ENCODE results near the gene LMOD1.

LMOD1 gene

DNA sequence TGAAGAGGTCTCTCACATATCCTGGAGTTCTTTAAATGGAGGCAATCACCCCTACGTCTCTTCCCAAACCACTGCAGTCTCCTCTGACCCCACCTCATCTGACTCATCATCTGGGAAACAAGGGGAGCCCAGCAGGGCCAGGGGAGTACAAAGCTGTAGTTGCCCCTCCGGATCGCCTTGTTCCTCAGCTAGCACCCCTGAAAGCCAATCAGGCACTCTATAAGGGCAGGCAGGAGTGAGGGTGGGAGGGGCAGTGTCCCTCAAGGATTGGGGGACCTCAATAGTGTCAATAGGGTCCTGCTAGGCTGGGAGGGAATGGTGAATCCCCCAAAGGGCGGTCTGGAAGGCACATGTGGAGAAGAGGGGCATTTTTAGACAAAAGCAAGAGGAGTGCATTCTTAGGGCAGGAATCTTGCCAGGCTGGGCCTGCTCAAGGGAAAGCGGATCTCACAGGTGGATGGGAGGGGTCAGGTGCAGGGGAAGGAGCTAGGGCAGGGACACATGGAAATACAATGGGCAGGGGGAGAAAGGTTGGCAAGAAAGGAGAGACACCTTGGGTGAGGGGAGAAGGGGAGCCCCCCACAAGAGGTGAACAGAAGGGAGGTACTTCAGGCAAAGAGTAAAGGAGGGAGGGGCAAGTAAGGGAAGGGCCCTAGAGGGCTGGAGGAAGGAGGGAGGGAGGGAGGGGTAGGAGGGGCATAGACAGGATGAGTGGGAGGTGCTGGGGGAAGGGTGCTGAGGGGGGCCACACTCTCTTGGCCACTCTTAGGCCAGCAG, 51.8 kb downstream of the LMOD1 start:
- DNase-seq (ENCODE audit: low read depth in 1 of 2, low spot score in 1 of 2): no peak

GRCh38 chr1:201893431-201893830, 52.9 kb downstream of the LMOD1 start:
- no peak for DNase-seq (ENCODE audit: low read depth in 1 of 2, low spot score in 1 of 2)

DNA sequence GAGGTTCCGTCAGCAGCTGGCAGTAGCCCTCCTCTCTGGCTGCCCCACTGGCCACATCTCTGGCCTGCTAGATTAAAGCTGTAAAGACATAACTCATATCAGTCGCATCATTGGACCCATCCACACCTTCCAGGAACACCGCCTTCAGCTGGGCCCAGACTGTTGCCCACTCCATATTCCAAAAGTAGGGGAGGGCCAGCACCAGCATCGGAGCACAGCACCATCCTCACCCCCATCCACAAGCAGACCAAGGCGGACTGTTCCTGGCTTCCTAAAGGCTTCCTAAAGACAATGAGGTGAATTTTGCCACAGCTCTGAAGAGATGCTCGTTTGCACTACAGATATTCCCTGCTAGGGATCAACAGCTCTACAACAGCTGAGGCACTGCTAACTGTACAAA, 54.1 kb downstream of the LMOD1 start:
- no peak for DNase-seq (ENCODE audit: low read depth in 1 of 2, low spot score in 1 of 2)

DNA sequence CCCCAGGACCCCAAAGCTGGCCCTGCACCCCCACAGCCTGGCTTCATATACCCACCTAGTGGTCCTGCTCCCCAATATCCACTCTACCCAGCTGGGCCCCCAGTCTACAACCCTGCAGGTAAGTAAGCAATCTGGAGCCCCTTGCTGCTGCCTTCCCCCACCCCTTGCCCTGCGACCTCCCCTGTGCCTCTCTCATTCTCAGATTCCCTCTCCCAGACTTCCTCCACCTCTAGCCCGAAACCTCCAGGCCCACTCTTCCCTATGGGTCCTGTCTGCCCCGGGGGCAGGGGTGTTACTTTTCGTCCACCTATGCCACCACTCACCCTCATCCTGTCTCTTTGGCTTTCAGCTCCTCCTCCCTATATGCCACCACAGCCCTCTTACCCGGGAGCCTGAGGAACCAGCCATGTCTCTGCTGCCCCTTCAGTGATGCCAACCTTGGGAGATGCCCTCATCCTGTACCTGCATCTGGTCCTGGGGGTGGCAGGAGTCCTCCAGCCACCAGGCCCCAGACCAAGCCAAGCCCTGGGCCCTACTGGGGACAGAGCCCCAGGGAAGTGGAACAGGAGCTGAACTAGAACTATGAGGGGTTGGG, 54.8 kb downstream of the LMOD1 start:
- no peak for DNase-seq (ENCODE audit: low read depth in 1 of 2, low spot score in 1 of 2)

GRCh38 chr1:201890806-201891450, 55.4 kb downstream of the LMOD1 start:
- no peak for DNase-seq (ENCODE audit: low read depth in 1 of 2, low spot score in 1 of 2)

GRCh38 chr1:201890223-201890622, 56.1 kb downstream of the LMOD1 start:
- no peak for DNase-seq (ENCODE audit: low read depth in 1 of 2, low spot score in 1 of 2)

DNA sequence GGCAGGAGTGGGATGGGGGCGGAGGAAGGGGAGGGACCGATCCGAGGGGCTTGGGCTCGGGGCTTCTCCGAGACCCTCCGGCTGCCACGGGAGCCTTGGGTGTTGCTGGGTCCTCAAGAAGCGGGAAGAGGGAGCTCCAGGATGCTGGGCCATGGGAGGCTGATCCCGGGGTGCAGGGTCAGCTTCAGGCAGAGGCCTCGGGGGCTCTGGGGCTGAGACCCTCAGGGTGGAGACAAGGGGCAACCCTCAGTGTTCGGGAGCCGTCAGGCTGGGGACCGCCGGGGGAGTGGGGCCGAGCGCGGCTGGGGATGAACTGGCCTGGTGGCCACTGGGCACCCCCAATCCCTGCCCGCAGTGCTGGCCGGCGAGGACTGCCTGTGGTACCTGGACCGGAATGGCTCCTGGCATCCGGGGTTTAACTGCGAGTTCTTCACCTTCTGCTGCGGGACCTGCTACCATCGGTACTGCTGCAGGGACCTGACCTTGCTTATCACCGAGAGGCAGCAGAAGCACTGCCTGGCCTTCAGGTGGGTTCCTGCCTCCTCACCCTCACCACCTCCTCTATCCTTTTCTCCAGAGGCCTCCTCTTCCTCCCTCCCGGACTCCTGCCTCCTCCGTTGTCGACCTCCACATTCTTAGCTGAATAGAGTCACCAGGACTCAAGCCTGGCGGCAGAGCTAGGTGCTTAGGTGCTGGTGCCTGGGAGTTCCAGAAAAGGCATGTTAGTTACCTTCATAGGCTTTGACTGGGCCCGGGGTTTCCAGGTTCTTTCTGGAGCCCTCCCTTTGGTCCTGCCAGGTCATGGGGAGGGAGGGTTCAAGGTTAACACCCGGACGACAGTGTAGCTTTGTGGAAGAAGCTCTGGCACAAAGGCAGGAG, 57.0 kb downstream of the LMOD1 start:
- no peak for DNase-seq (ENCODE audit: low read depth in 1 of 2, low spot score in 1 of 2)

DNA sequence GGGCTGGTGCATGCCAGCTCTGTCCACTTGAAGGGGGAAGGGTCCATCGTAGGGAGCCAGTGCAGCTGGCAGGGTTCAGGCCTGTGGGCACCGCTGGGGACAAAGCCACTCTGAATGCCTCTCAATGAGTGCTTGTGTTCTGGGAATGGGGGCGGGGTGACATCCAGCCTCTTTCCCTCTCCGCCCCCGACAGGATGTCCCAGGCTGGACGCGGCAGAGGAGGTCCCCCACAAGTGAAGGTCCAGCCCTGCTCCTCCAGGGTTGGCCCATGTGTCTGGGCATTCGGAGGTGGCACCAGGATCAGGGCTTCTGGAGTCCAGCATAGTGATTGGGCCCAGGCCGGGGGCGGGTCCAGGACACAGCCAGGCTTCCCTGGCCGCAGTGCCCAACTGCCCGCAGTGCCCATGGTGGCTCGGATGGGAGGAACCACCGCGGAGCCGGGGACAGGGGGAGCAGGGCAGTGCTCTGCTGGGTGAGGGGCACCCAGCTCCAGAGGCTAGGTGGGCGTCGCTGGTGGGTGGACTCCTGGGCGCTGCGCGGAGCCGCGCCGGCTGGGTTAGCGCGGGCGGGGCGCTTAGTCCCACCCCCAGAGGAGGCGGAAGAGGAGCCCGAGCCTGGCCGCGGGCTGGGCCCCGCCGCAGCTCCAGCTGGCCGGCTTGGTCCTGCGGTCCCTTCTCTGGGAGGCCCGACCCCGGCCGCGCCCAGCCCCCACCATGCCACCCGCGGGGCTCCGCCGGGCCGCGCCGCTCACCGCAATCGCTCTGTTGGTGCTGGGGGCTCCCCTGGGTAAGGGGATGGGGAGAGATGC, 57.9 kb downstream of the LMOD1 start, which contains the start of gene SHISA4:
TSS of gene SHISA4 (plus strand) at position 617 of the 808 bp plus-strand sequence. CDS start at position 714, 97 bp downstream.
- DNase-seq (ENCODE audit: low read depth in 1 of 2, low spot score in 1 of 2): no peak

- DNase-seq (ENCODE audit: low read depth in 1 of 2, low spot score in 1 of 2): no peak
Observed at GRCh38 chr1:201887116-201887866, 59.1 kb downstream of the LMOD1 start.

- no peak for DNase-seq (ENCODE audit: low read depth in 1 of 2, low spot score in 1 of 2)
Observed at GRCh38 chr1:201886103-201886885, 60.1 kb downstream of the LMOD1 start.

DNA sequence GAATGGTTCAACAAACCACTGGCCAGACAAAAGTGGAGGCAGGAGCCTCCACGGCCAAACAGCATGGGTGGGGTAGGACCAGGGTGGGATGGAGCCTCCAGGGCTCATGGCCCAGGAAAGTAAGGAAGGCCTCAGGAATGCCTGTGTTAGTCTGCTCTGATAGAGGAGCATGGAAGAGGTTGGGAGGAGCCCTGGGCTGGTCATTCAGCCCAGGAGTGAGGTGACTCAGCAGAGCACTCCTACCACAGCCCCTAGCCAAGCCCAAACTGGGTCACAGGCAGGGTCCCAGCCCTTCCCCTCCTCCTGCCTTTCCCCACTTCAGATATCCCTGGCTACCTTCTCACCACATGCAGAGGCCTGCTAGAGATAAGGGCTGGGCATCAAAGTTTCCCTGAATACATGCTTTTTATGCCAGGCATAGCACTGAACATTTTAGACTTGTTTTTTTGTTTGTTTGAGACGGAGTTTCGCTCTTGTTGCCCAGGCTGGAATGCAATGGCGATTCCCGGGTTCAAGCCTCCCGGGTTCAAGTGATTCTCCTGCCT, 60.7 kb downstream of the LMOD1 start:
- DNase-seq (ENCODE audit: low read depth in 1 of 2, low spot score in 1 of 2): no peak

GRCh38 chr1:201884425-201884824, 61.9 kb downstream of the LMOD1 start:
- no peak for DNase-seq (ENCODE audit: low read depth in 1 of 2, low spot score in 1 of 2)

- no peak for DNase-seq (ENCODE audit: low read depth in 1 of 2, low spot score in 1 of 2)
Observed at GRCh38 chr1:201883786-201884185, 62.6 kb downstream of the LMOD1 start.

DNA sequence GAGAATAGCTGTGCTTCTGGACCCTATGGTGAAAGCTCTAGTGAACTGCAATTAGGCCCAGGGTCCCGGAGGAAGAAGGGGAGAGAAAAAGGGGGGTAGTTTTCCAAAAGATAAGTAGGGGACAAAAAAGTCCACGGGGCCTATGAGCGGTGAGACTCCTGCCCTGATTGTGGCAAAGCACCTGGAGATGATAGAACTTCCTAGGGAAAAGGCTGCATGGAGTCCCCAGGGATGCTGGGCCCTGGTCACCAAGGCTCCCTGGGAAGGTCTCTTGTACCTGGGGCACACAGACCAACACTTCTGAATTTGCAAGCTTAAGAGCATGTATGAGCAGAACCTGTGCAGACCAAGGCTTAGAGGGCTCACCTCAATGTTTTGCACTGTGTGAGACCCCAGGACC, 63.1 kb downstream of the LMOD1 start:
- DNase-seq (ENCODE audit: low read depth in 1 of 2, low spot score in 1 of 2): no peak

DNA sequence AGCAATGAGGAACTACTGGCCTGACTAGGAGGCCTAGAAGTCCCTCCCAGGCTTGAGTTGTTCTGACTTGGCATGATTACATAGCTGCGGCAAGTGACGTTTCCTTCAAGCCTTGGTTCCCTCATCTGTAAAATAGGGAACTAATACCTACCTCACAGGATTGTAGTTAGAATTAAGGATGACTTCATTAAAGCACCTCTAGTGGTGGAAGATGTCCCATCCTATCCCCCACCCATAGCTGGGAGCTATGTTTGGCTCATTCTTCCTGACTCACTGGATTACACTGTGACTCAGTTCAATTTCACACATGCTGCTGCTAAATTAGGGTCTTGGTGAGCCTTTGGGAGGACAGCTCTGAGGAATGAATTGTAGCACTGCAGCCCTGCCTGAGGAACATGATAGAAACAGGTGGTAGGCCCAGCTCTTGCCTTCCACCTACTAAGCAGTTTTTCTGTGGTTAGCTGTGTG, 63.6 kb downstream of the LMOD1 start:
- no peak for DNase-seq (ENCODE audit: low read depth in 1 of 2, low spot score in 1 of 2)

DNA sequence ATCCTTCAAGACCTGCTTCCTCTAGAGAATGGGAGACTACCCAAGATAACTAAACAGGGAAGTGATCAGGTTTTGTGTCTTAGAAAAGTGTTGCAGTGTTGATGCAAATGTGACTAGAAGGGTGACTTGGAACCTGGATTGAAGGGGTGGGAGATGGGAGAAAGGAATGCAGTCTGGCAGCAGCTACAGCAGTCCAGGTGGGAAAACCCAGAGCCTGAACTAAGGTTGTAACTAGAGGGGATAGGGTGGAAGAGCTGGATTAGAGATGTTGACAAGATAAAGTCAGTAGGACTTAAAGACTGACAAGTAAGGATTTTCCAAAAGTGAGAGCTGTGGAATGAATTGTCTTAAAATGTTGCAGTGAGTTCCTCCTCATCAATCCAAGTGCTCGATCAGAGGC, 64.7 kb downstream of the LMOD1 start:
- DNase-seq (ENCODE audit: low read depth in 1 of 2, low spot score in 1 of 2): no peak

- no peak for DNase-seq (ENCODE audit: low read depth in 1 of 2, low spot score in 1 of 2)
Observed at GRCh38 chr1:201880928-201881571, 65.3 kb downstream of the LMOD1 start.

DNA sequence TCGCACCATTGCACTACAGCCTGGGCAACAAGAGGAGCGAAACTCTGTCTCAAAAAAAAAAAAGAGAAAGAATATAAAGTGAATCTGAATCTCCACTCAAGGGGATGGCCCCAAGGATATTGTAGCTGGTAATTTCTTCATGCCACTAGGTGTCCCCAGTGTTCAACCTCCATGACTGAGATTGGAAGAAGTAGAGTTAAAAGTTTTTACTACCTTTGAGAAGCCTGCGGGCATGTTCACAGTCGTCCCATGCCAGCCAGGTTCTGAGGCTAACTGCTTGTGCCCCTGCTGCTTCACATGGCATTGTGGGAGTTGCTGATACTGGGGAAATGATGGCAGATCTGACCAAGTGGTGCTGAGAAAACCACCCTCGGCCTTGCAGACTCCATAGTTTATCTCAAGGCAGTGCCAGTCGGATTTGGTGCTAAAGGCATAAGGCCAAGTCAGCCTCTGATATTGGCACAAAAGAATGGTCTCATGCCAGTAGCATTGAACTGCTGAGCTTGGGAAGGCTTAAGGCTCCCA, 68.4 kb downstream of the LMOD1 start:
- no peak for DNase-seq (ENCODE audit: low read depth in 1 of 2, low spot score in 1 of 2)

All from activated T-helper 1 cell treated with anti-CD3 and anti-CD28 coated beads, Interleukin-2, amount 50 U/mL, for 16 hours (primary cell).